COR-L47 (cell line): ENCODE data around the gene CYP51A1.
"Not testable (repeated sequence)": the region's sequence is repeated elsewhere in the genome, so short reads cannot be mapped to it uniquely, and the experiment has no call there.

Source experiments
- DNase-seq: peaks from one replicate; lab custom pipeline; 2025; lab: John Stamatoyannopoulos, UW

The CYP51A1 gene

GRCh38 chr7:92131093-92131492 is 3.2 kb downstream of the CYP51A1 start:
- no peak for DNase-seq

GRCh38 chr7:92121681-92122080 is 12.6 kb downstream of the CYP51A1 start:
- DNase-seq: no peak

- no peak for DNase-seq
Observed at GRCh38 chr7:92119213-92119759, 15.0 kb downstream of the CYP51A1 start.

- DNase-seq: no peak
Observed at GRCh38 chr7:92116949-92117348, 17.3 kb downstream of the CYP51A1 start.

GRCh38 chr7:92115821-92116220 is 18.5 kb downstream of the CYP51A1 start:
- DNase-seq: no peak

- no peak for DNase-seq
Observed at GRCh38 chr7:92110857-92111256, 23.4 kb downstream of the CYP51A1 start.

- DNase-seq: no peak
Observed at GRCh38 chr7:92108821-92109220, 25.5 kb downstream of the CYP51A1 start.

- not testable (repeated sequence) for DNase-seq
Observed at GRCh38 chr7:92102862-92103261, 31.4 kb downstream of the CYP51A1 start.

- DNase-seq: no peak
Observed at GRCh38 chr7:92100534-92100933, 33.7 kb downstream of the CYP51A1 start.

- no peak for DNase-seq
Observed at GRCh38 chr7:92095380-92095779, 38.9 kb downstream of the CYP51A1 start.

GRCh38 chr7:92092210-92092609 is 42.1 kb downstream of the CYP51A1 start:
- DNase-seq: no peak

GRCh38 chr7:92088266-92088665 is 46.0 kb downstream of the CYP51A1 start:
- DNase-seq: no peak

- DNase-seq: not testable (repeated sequence)
Observed at GRCh38 chr7:92083922-92084321, 50.4 kb downstream of the CYP51A1 start.

GRCh38 chr7:92076509-92076908 is 57.8 kb downstream of the CYP51A1 start:
- no peak for DNase-seq

GRCh38 chr7:92075455-92076158 is 58.7 kb downstream of the CYP51A1 start:
- no peak for DNase-seq

- DNase-seq: no peak
Observed at GRCh38 chr7:92072708-92073107, 61.6 kb downstream of the CYP51A1 start.

- DNase-seq: no peak
Observed at GRCh38 chr7:92072121-92072520, 62.2 kb downstream of the CYP51A1 start.

- DNase-seq: no peak
Observed at GRCh38 chr7:92071032-92071431, 63.2 kb downstream of the CYP51A1 start.

- no peak for DNase-seq
Observed at GRCh38 chr7:92064438-92065029, 69.7 kb downstream of the CYP51A1 start.
